Endothelial cell (in vitro differentiated cells): Measurements from ENCODE around the gene ANXA2R. TPM values are rescaled to one million over a fixed set of nuclear protein-coding genes. Genes with fewer than 3 reads are reported as not detected.

Source experiments
- DNase-seq: peaks from one replicate; pipeline ENCODE4 v3.0.0; 2021; ENCODE audit warnings: low spot score
- H3K27ac Mint-ChIP-seq: one replicate; pipeline ENCODE4 v1.8.0; 2021; ENCODE audit warnings: mixed read lengths, inconsistent platforms; ENCODE audit not compliant: unreplicated experiment
- H3K27me3 Mint-ChIP-seq: one replicate; pipeline ENCODE4 v1.8.0; 2021; ENCODE audit warnings: mild to moderate bottlenecking, moderate library complexity, mixed read lengths, inconsistent platforms; ENCODE audit not compliant: unreplicated experiment
- H3K36me3 Mint-ChIP-seq: one replicate; pipeline ENCODE4 v1.8.0; 2021; ENCODE audit warnings: mild to moderate bottlenecking, low read depth, mixed read lengths, inconsistent platforms; ENCODE audit not compliant: unreplicated experiment
- H3K4me1 Mint-ChIP-seq: one replicate; pipeline ENCODE4 v1.8.0; 2021; ENCODE audit warnings: mild to moderate bottlenecking, mixed read lengths, inconsistent platforms; ENCODE audit not compliant: unreplicated experiment
- H3K4me3 Mint-ChIP-seq: one replicate; pipeline ENCODE4 v1.8.0; 2021; ENCODE audit warnings: mild to moderate bottlenecking, mixed read lengths, inconsistent platforms; ENCODE audit not compliant: unreplicated experiment
- H3K9me3 Mint-ChIP-seq: one replicate; pipeline ENCODE4 v1.8.0; 2021; ENCODE audit warnings: mixed read lengths, inconsistent platforms; ENCODE audit not compliant: unreplicated experiment
- total RNA-seq: library from RNA; stranded (reverse); fragmentation: NEBNext Ultra II Directional; extraction: Animal tissue kit (Norgen Biotek cat#: 25700); gene quantifications from one replicate; pipeline ENCODE4 v1.2.1, GENCODE V29; 2021; ENCODE audit not compliant: unreplicated experiment
- TF ChIP-seq, protein P1 (sequence below): fragments of 200-600 bp; sonication (generic); IDR thresholded peaks from one replicate; pipeline ENCODE4 v1.5.0; 2021; ENCODE audit warnings: antibody characterized with exemption; ENCODE audit not compliant: unreplicated experiment

The ANXA2R gene
- total RNA-seq, 1 donor from 2014 or later, result 1.1 TPM

DNA sequence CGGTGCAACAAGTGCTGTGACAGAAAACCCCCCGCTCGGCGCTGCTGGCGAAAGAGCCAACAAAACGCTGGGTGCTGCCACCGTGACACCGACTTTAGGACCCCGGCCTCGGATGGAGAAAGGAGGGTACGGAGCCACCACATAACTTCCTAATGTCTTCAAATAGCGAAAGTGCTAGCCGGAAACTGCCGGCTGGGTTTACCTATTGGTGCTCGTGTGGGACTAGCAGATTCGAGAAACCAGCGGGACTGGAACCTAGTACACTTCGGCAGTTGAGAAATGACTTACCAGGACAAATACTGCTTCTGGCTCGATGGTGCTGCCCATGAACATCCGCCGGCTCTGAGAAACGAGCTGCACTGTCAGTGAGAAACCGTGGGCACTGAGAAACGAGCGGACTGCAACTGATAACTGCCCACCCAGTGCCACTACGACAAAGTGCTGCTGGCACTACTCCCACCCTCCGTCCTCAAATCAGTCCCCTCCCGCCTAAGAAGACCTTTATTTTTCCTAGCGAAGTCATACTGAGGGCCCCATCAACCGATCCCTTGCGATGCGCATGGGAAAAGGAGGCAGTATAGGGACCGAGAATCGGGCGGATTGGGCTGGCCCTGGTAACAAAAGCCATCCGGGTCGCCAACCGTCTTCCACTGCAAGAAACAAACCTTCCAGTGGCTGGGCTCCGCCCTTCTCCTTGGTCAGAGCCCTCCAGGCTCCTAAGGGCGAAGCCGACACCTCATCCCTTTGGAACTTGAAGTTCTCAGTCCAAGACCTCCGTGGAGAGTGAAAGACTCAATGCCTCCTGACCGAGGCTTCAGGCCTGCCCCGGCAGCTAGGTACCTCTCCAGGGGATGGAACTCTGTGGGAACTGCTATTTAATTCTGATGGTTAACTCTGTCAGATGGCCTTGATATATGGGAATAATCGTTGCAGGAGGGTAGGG, 27.0 kb upstream of the ANXA2R start:
- Mint-ChIP-seq H3K27me3 (peaks cover 7% of the 10 kb centered on the region), H3K36me3 (peaks cover 16% of the 10 kb centered on the region), H3K9me3 (no peaks in the 10 kb centered on the region), H3K4me1 (peaks cover 28% of the 10 kb centered on the region), H3K4me3 (peak overlapping the region; percentile 97), H3K27ac (peak overlapping the region; percentile 98)
- DNase-seq, result peak; percentile 82
- TF ChIP-seq, protein P1, sequence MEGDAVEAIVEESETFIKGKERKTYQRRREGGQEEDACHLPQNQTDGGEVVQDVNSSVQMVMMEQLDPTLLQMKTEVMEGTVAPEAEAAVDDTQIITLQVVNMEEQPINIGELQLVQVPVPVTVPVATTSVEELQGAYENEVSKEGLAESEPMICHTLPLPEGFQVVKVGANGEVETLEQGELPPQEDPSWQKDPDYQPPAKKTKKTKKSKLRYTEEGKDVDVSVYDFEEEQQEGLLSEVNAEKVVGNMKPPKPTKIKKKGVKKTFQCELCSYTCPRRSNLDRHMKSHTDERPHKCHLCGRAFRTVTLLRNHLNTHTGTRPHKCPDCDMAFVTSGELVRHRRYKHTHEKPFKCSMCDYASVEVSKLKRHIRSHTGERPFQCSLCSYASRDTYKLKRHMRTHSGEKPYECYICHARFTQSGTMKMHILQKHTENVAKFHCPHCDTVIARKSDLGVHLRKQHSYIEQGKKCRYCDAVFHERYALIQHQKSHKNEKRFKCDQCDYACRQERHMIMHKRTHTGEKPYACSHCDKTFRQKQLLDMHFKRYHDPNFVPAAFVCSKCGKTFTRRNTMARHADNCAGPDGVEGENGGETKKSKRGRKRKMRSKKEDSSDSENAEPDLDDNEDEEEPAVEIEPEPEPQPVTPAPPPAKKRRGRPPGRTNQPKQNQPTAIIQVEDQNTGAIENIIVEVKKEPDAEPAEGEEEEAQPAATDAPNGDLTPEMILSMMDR, result no peak

DNA sequence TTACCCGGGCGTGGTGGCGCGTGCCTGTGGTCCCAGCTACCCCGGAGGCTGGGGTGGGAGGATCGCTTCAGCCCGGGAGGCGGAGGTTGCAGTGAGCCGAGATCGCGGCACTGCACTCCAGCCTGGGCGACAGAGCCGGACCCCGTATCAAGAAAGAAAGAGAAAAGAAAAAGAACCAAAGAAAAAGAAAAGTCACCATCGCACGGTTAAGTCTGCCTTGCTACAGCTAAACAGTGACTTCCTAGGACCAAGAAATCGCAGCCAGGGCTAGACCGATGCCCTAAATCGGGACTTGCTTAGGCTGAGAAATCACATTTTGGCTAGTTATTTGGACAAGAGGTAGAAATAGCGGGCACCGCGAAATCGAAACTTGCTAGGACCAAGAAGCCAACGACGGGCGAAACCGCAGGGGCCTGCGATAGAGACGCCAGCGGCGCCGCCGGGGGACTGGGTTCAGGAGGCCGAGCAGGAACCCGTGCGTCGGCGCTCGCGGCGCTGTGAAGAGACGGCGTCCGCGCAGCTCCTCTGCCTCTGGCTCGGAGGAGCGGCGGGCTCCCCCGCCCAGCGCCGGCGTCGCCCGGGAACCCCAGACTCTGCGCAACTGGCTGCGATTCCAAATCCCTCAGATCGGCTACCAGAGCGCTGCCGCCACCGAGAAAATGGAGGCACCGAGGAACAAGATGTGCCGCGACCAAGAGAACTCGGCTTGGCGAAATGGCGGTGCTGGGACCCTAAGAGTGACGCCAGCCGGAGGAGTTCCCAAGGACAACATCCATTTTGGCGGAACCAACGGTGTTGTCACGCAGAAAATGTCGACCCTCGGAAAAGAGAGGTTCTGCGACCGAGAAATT, 26.1 kb upstream of the ANXA2R start:
- Mint-ChIP-seq H3K4me1 (peaks cover 28% of the 10 kb centered on the region), H3K36me3 (peaks cover 16% of the 10 kb centered on the region), H3K9me3 (no peaks in the 10 kb centered on the region), H3K27ac (peak overlapping the region; percentile 98), H3K27me3 (peaks cover 7% of the 10 kb centered on the region), H3K4me3 (peak overlapping the region; percentile 97)
- DNase-seq, result peak; percentile 68
- TF ChIP-seq, protein P1, result no peak

DNA sequence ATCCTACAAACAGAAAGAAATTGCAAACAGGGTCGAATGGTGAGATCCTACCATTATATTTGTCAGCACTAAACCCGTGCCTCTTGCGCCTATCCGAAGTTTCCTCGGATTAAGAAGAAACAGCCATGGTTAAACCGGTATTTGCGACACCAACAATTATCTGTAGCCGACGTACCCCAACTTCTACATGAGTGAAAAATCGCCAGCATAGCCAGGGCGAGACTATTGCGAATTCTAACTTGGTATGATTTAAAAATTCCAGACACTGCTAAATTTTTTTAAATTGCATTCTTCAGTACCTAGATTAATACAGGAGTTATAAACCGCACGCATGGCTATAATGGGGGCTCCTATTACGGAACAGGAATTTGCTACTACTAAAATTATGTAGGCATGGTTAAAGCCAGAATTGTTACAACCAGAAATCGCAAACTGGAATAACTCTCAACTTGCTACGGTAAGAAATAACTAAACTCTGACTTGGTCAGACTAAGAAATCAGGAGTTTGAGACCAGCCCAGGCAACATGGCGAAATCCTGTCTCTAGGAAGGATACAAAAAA, 25.3 kb upstream of the ANXA2R start:
- H3K4me3 Mint-ChIP-seq, result peak overlapping the region; percentile 97
- H3K4me1 Mint-ChIP-seq, result peaks cover 24% of the 10 kb centered on the region
- peaks cover 9% of the 10 kb centered on the region for H3K36me3 Mint-ChIP-seq
- TF ChIP-seq, protein P1, result no peak
- H3K27me3 Mint-ChIP-seq, result peaks cover 7% of the 10 kb centered on the region
- H3K27ac Mint-ChIP-seq, result peak overlapping the region; percentile 98
- no peaks in the 10 kb centered on the region for H3K9me3 Mint-ChIP-seq
- no peak for DNase-seq

DNA sequence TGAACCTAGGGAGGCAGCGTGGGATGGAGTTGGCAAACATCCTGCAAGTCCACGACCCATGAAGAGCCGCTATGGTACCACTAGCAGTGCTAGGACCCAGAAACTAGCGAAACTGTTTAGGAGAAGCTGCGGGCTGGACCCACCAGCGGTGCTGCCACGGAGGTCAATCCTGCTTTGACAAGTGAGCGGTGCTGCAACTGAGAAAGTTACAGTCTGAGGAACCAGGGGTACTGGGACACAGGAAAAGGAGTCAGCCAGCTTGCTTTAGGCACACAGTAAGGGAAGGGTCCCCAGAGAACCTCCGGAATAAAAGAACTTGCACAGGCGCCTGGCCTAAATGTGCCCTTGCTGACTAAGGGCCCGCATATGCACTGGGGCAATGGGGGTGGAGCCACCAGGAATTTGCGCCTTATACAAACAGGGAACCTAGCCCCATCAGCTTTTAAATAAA, 23.6 kb upstream of the ANXA2R start:
- no peak overlapping the region for H3K4me3 Mint-ChIP-seq
- H3K36me3 Mint-ChIP-seq, result peaks cover 9% of the 10 kb centered on the region
- peak overlapping the region; percentile 48 for H3K27ac Mint-ChIP-seq
- TF ChIP-seq, protein P1, result no peak
- DNase-seq, result no peak
- peaks cover 9% of the 10 kb centered on the region for H3K27me3 Mint-ChIP-seq
- no peaks in the 10 kb centered on the region for H3K9me3 Mint-ChIP-seq
- peaks cover 21% of the 10 kb centered on the region for H3K4me1 Mint-ChIP-seq
